HEK293 (cell line): ENCODE measurements around the gene ERGIC1.

Experiments used
- BCL6B ChIP-seq: fragments of 450-650 bp; formaldehyde crosslinking; IDR thresholded peaks from 2 replicates; pipeline ENCODE4 v1.5.1; 2017; ENCODE audit warnings: missing biosample characterization, missing genetic modification characterization
- FEZF1 ChIP-seq: fragments of 450-650 bp; formaldehyde crosslinking; IDR thresholded peaks from 2 replicates; pipeline ENCODE4 v1.5.1; 2016; ENCODE audit warnings: missing biosample characterization, missing genetic modification characterization
- GFI1B ChIP-seq: fragments of 450-650 bp; formaldehyde crosslinking; IDR thresholded peaks from 2 replicates; pipeline ENCODE4 v1.5.1; 2016; ENCODE audit warnings: missing biosample characterization, missing genetic modification characterization
- GLI4 ChIP-seq: fragments of 450-650 bp; formaldehyde crosslinking; IDR thresholded peaks from 2 replicates; pipeline ENCODE4 v1.5.1; 2016; ENCODE audit warnings: missing biosample characterization, missing genetic modification characterization
- OSR2 ChIP-seq: fragments of 450-650 bp; formaldehyde crosslinking; IDR thresholded peaks from 2 replicates; pipeline ENCODE4 v1.5.1; 2016; ENCODE audit warnings: missing biosample characterization, missing genetic modification characterization
- OVOL3 ChIP-seq: fragments of 450-650 bp; formaldehyde crosslinking; IDR thresholded peaks from 2 replicates; pipeline ENCODE4 v1.5.1; 2016; ENCODE audit warnings: missing biosample characterization, missing genetic modification characterization
- REST ChIP-seq: fragments of 450-650 bp; formaldehyde crosslinking; IDR thresholded peaks from 2 replicates; pipeline ENCODE4 v1.5.1; 2016; ENCODE audit warnings: missing biosample characterization, missing genetic modification characterization
- ZBTB20 ChIP-seq: fragments of 450-650 bp; formaldehyde crosslinking; IDR thresholded peaks from 2 replicates; pipeline ENCODE4 v1.5.1; 2016; ENCODE audit warnings: missing biosample characterization, missing genetic modification characterization
- ZNF112 ChIP-seq: fragments of 450-650 bp; formaldehyde crosslinking; IDR thresholded peaks from 2 replicates; pipeline ENCODE4 v1.5.0; 2017; ENCODE audit warnings: missing biosample characterization, missing genetic modification characterization
- ZNF132 ChIP-seq: fragments of 450-650 bp; formaldehyde crosslinking; IDR thresholded peaks from 2 replicates; pipeline ENCODE4 v1.5.1; 2017; ENCODE audit warnings: missing biosample characterization, missing genetic modification characterization, borderline replicate concordance
- ZNF157 ChIP-seq: fragments of 450-650 bp; formaldehyde crosslinking; IDR thresholded peaks from 2 replicates; pipeline ENCODE4 v1.5.1; 2016; ENCODE audit warnings: missing biosample characterization, missing genetic modification characterization
- ZNF16 ChIP-seq: fragments of 450-650 bp; formaldehyde crosslinking; IDR thresholded peaks from 2 replicates; pipeline ENCODE4 v1.5.1; 2016; ENCODE audit warnings: low read depth, missing biosample characterization, missing genetic modification characterization
- ZNF175 ChIP-seq: fragments of 450-650 bp; formaldehyde crosslinking; IDR thresholded peaks from 2 replicates; pipeline ENCODE4 v1.5.1; 2016; ENCODE audit warnings: missing biosample characterization, missing genetic modification characterization
- ZNF184 ChIP-seq: fragments of 450-650 bp; IDR thresholded peaks from 2 replicates; pipeline ENCODE4 v1.5.1; 2018; ENCODE audit warnings: missing biosample characterization, mild to moderate bottlenecking, missing genetic modification characterization
- ZNF2 ChIP-seq: fragments of 450-650 bp; formaldehyde crosslinking; IDR thresholded peaks from 2 replicates; pipeline ENCODE4 v1.5.1; 2016; ENCODE audit warnings: missing biosample characterization, missing genetic modification characterization
- ZNF24 ChIP-seq: fragments of 450-650 bp; formaldehyde crosslinking; IDR thresholded peaks from 2 replicates; pipeline ENCODE4 v1.5.1; 2016; ENCODE audit warnings: missing biosample characterization, missing genetic modification characterization
- ZNF248 ChIP-seq: fragments of 450-650 bp; formaldehyde crosslinking; IDR thresholded peaks from 2 replicates; pipeline ENCODE4 v1.5.1; 2017; ENCODE audit warnings: missing biosample characterization, missing genetic modification characterization
- ZNF302 ChIP-seq: fragments of 450-650 bp; formaldehyde crosslinking; IDR thresholded peaks from 2 replicates; pipeline ENCODE4 v1.5.1; 2016; ENCODE audit warnings: missing biosample characterization, missing genetic modification characterization, low read depth
- ZNF423 ChIP-seq: fragments of 450-650 bp; formaldehyde crosslinking; IDR thresholded peaks from 2 replicates; pipeline ENCODE4 v1.5.1; 2016; ENCODE audit warnings: missing biosample characterization, missing genetic modification characterization
- ZNF426 ChIP-seq: fragments of 450-650 bp; formaldehyde crosslinking; IDR thresholded peaks from 2 replicates; pipeline ENCODE4 v1.5.1; 2017; ENCODE audit warnings: missing biosample characterization, missing genetic modification characterization, mild to moderate bottlenecking, inconsistent platforms, moderate library complexity
- ZNF433 ChIP-seq: fragments of 450-650 bp; formaldehyde crosslinking; IDR thresholded peaks from 2 replicates; pipeline ENCODE4 v1.5.1; 2016; ENCODE audit warnings: missing biosample characterization, missing genetic modification characterization, low read depth
- ZNF529 ChIP-seq: fragments of 450-650 bp; formaldehyde crosslinking; IDR thresholded peaks from 2 replicates; pipeline ENCODE4 v1.5.1; 2017; ENCODE audit warnings: missing genetic modification characterization, missing biosample characterization; ENCODE audit not compliant: insufficient replicate concordance
- ZNF555 ChIP-seq: fragments of 450-650 bp; formaldehyde crosslinking; conservative IDR thresholded peaks from 2 replicates; pipeline ENCODE4 v1.5.1; 2017; ENCODE audit warnings: missing biosample characterization, mild to moderate bottlenecking, missing genetic modification characterization, inconsistent platforms
- ZNF558 ChIP-seq: fragments of 450-650 bp; formaldehyde crosslinking; IDR thresholded peaks from 2 replicates; pipeline ENCODE4 v1.5.1; 2016; ENCODE audit warnings: missing biosample characterization, missing genetic modification characterization
- ZNF571 ChIP-seq: fragments of 450-650 bp; formaldehyde crosslinking; IDR thresholded peaks from 2 replicates; pipeline ENCODE4 v1.5.0; 2017; ENCODE audit warnings: missing biosample characterization, missing genetic modification characterization
- ZNF580 ChIP-seq: fragments of 450-650 bp; formaldehyde crosslinking; IDR thresholded peaks from 2 replicates; pipeline ENCODE4 v1.5.1; 2016; ENCODE audit warnings: missing biosample characterization, missing genetic modification characterization
- ZNF654 ChIP-seq: fragments of 450-650 bp; formaldehyde crosslinking; IDR thresholded peaks from 2 replicates; pipeline ENCODE4 v1.5.1; 2016; ENCODE audit warnings: low read depth, missing biosample characterization, missing genetic modification characterization
- ZNF677 ChIP-seq: fragments of 450-650 bp; IDR thresholded peaks from 2 replicates; pipeline ENCODE4 v1.5.0; 2018; ENCODE audit warnings: missing biosample characterization, mild to moderate bottlenecking, missing genetic modification characterization, moderate library complexity
- ZNF76 ChIP-seq: fragments of 450-650 bp; formaldehyde crosslinking; IDR thresholded peaks from 2 replicates; pipeline ENCODE4; 2016; ENCODE audit warnings: low read depth, missing biosample characterization, missing genetic modification characterization, borderline replicate concordance
- ZSCAN23 ChIP-seq: fragments of 450-650 bp; formaldehyde crosslinking; IDR thresholded peaks from 2 replicates; pipeline ENCODE4 v1.5.1; 2016; ENCODE audit warnings: missing biosample characterization, missing genetic modification characterization
- TF ChIP-seq, protein P1 (sequence below): fragments of 450-650 bp; formaldehyde crosslinking; IDR thresholded peaks from 2 replicates; pipeline ENCODE4 v1.5.1; 2016; ENCODE audit warnings: missing biosample characterization, missing genetic modification characterization
- TF ChIP-seq, protein P2 (sequence below): sonication (generic); formaldehyde crosslinking; IDR thresholded peaks from 2 replicates; pipeline ENCODE4 v1.8.1; 2022; ENCODE audit warnings: mild to moderate bottlenecking, moderate library complexity, missing genetic modification reagents
- TF ChIP-seq, protein P3 (sequence below): fragments of 450-650 bp; IDR thresholded peaks from 2 replicates; pipeline ENCODE4 v1.5.1; 2018; ENCODE audit warnings: missing biosample characterization, mild to moderate bottlenecking, missing genetic modification characterization

The ERGIC1 gene

GRCh38 chr5:172904643-172905345 lies 70.7 kb downstream of the ERGIC1 start (continued):
- no peak for TF ChIP-seq ZNF580 (tag by site-specific recombination)
- no peak for TF ChIP-seq ZNF24 (tag by site-specific recombination)
- no peak for TF ChIP-seq ZNF433 (tag by site-specific recombination)
- TF ChIP-seq ZNF132 (tag by site-specific recombination) = no peak
- no peak for TF ChIP-seq GLI4 (tag by site-specific recombination)
- no peak for TF ChIP-seq ZNF157
- no peak for TF ChIP-seq BCL6B (tag by site-specific recombination)
- TF ChIP-seq ZNF76 (tag by site-specific recombination) = no peak
- no peak for TF ChIP-seq FEZF1 (tag by site-specific recombination)
- TF ChIP-seq ZNF677 (tag by site-specific recombination) = no peak
- TF ChIP-seq ZNF555 (tag by site-specific recombination) = no peak
- no peak for TF ChIP-seq ZNF558
- no peak for TF ChIP-seq ZNF423 (tag by site-specific recombination)
- no peak; the same call in 1 of the 2 replicates for TF ChIP-seq OSR2 (tag by site-specific recombination)
- TF ChIP-seq GFI1B (tag by site-specific recombination) = no peak
- TF ChIP-seq ZNF571 (tag by site-specific recombination) = no peak
- TF ChIP-seq ZNF175 (tag by site-specific recombination) = no peak
- peak; percentile 24; the same call in 1 of the 2 replicates for TF ChIP-seq ZBTB20 (tag by site-specific recombination)
- no peak for TF ChIP-seq ZNF112 (tag by site-specific recombination)
- no peak for TF ChIP-seq ZNF184 (tag by site-specific recombination)
- TF ChIP-seq, protein P1, sequence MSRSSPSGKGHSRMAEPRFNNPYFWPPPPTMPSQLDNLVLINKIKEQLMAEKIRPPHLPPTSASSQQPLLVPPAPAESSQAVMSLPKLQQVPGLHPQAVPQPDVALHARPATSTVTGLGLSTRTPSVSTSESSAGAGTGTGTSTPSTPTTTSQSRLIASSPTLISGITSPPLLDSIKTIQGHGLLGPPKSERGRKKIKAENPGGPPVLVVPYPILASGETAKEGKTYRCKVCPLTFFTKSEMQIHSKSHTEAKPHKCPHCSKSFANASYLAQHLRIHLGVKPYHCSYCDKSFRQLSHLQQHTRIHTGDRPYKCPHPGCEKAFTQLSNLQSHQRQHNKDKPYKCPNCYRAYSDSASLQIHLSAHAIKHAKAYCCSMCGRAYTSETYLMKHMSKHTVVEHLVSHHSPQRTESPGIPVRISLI = no peak
- no peak for TF ChIP-seq ZNF426
- no peak for TF ChIP-seq ZNF302
- TF ChIP-seq ZNF654 (tag by site-specific recombination) = no peak
- no peak for TF ChIP-seq OVOL3 (tag by site-specific recombination)
- TF ChIP-seq, protein P2, sequence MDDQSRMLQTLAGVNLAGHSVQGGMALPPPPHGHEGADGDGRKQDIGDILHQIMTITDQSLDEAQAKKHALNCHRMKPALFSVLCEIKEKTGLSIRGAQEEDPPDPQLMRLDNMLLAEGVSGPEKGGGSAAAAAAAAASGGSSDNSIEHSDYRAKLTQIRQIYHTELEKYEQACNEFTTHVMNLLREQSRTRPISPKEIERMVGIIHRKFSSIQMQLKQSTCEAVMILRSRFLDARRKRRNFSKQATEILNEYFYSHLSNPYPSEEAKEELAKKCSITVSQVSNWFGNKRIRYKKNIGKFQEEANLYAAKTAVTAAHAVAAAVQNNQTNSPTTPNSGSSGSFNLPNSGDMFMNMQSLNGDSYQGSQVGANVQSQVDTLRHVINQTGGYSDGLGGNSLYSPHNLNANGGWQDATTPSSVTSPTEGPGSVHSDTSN (CRISPR knock-in tag) = no peak
- TF ChIP-seq, protein P3, sequence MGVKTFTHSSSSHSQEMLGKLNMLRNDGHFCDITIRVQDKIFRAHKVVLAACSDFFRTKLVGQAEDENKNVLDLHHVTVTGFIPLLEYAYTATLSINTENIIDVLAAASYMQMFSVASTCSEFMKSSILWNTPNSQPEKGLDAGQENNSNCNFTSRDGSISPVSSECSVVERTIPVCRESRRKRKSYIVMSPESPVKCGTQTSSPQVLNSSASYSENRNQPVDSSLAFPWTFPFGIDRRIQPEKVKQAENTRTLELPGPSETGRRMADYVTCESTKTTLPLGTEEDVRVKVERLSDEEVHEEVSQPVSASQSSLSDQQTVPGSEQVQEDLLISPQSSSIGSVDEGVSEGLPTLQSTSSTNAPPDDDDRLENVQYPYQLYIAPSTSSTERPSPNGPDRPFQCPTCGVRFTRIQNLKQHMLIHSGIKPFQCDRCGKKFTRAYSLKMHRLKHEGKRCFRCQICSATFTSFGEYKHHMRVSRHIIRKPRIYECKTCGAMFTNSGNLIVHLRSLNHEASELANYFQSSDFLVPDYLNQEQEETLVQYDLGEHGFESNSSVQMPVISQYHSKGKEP (tag by site-specific recombination) = no peak
- no peak for TF ChIP-seq ZSCAN23
- no peak for TF ChIP-seq ZNF529 (tag by site-specific recombination)
- TF ChIP-seq ZNF16 (tag by site-specific recombination) = no peak
- TF ChIP-seq ZNF248 (tag by site-specific recombination) = no peak
- TF ChIP-seq REST (tag by site-specific recombination) = no peak
- TF ChIP-seq ZNF2 (tag by site-specific recombination) = no peak
